ENCODE measurements around the gene HES1.

The HES1 gene

GRCh38 chr3:194134757-194135515 lies 1.0 kb upstream of the HES1 start:
- peak; percentile 98 to 100 for DNase-seq (ENCODE audit: low read depth in 1 of 2, low spot score in 1 of 2)
- TF ChIP-seq JUND (IDR thresholded peaks at IDR 0.05; ENCODE audit: low read depth) = no peak
- in situ Hi-C loops (cut with HindIII; ENCODE audit: low pct_unique_long_range_greater_than_20kb, low sequenced_read_pairs) = no loop called here

GRCh38 chr3:194135516-194135805 lies 487 bp upstream of the HES1 start:
- TF ChIP-seq JUND (IDR thresholded peaks at IDR 0.05; ENCODE audit: low read depth) = no peak
- DNase-seq (ENCODE audit: low read depth in 1 of 2, low spot score in 1 of 2) = no peak
- in situ Hi-C loops (cut with HindIII; ENCODE audit: low pct_unique_long_range_greater_than_20kb, low sequenced_read_pairs) = no loop called here

GRCh38 chr3:194136519-194137007 lies 615 bp downstream of the HES1 start:
- no peak for TF ChIP-seq JUND (IDR thresholded peaks at IDR 0.05; ENCODE audit: low read depth)
- no peak for DNase-seq (ENCODE audit: low read depth in 1 of 2, low spot score in 1 of 2)
- in situ Hi-C loops (cut with HindIII; ENCODE audit: low pct_unique_long_range_greater_than_20kb, low sequenced_read_pairs) = no loop called here

GRCh38 chr3:194137008-194137505 lies 1.1 kb downstream of the HES1 start:
- TF ChIP-seq JUND (IDR thresholded peaks at IDR 0.05; ENCODE audit: low read depth) = no peak
- in situ Hi-C loops (cut with HindIII; ENCODE audit: low pct_unique_long_range_greater_than_20kb, low sequenced_read_pairs) = no loop called here
- DNase-seq (ENCODE audit: low read depth in 1 of 2, low spot score in 1 of 2) = no peak

- DNase-seq (ENCODE audit: low read depth in 1 of 2, low spot score in 1 of 2) = peak; percentile 88 to 96
- in situ Hi-C loops (cut with HindIII; ENCODE audit: low pct_unique_long_range_greater_than_20kb, low sequenced_read_pairs) = no loop called here
- TF ChIP-seq JUND (IDR thresholded peaks at IDR 0.05; ENCODE audit: low read depth) = no peak
These were observed 1.8 kb downstream of the HES1 start for GRCh38 chr3:194137506-194138474.

- in situ Hi-C loops (cut with HindIII; ENCODE audit: low pct_unique_long_range_greater_than_20kb, low sequenced_read_pairs) = no loop called here
- no peak for TF ChIP-seq JUND (IDR thresholded peaks at IDR 0.05; ENCODE audit: low read depth)
- DNase-seq (ENCODE audit: low read depth in 1 of 2, low spot score in 1 of 2) = no peak
These were observed 2.8 kb downstream of the HES1 start for GRCh38 chr3:194138732-194139070.

GRCh38 chr3:194139071-194139813 lies 3.3 kb downstream of the HES1 start:
- in situ Hi-C loops (cut with HindIII; ENCODE audit: low pct_unique_long_range_greater_than_20kb, low sequenced_read_pairs) = no loop called here
- DNase-seq (ENCODE audit: low read depth in 1 of 2, low spot score in 1 of 2) = peak; percentile 66 to 99

GRCh38 chr3:194139814-194140391 lies 4.0 kb downstream of the HES1 start:
- in situ Hi-C loops (cut with HindIII; ENCODE audit: low pct_unique_long_range_greater_than_20kb, low sequenced_read_pairs) = no loop called here
- DNase-seq (ENCODE audit: low read depth in 1 of 2, low spot score in 1 of 2) = no peak
- no peak for TF ChIP-seq JUND (IDR thresholded peaks at IDR 0.05; ENCODE audit: low read depth)

More at GRCh38 chr3:194139071-194139813, 3.3 kb downstream of the HES1 start:
- no peak for TF ChIP-seq JUND (IDR thresholded peaks at IDR 0.05; ENCODE audit: low read depth)

- no peak for TF ChIP-seq JUND (IDR thresholded peaks at IDR 0.05; ENCODE audit: low read depth)
- peak; percentile 75 to 87 for DNase-seq (ENCODE audit: low read depth in 1 of 2, low spot score in 1 of 2)
- in situ Hi-C loops (cut with HindIII; ENCODE audit: low pct_unique_long_range_greater_than_20kb, low sequenced_read_pairs) = no loop called here
These were observed 4.8 kb downstream of the HES1 start for GRCh38 chr3:194140520-194141414.

GRCh38 chr3:194141415-194142155 lies 5.6 kb downstream of the HES1 start:
- DNase-seq (ENCODE audit: low read depth in 1 of 2, low spot score in 1 of 2) = peak; percentile 98 to 100
- no peak for TF ChIP-seq JUND (IDR thresholded peaks at IDR 0.05; ENCODE audit: low read depth)
- in situ Hi-C loops (cut with HindIII; ENCODE audit: low pct_unique_long_range_greater_than_20kb, low sequenced_read_pairs) = no loop called here

All from T47D (cell line).